ENCODE measurements around the gene MCC.
"Not testable (repeated sequence)": the region's sequence is repeated elsewhere in the genome, so short reads cannot be mapped to it uniquely, and the experiment has no call there.

MCC gene

DNA sequence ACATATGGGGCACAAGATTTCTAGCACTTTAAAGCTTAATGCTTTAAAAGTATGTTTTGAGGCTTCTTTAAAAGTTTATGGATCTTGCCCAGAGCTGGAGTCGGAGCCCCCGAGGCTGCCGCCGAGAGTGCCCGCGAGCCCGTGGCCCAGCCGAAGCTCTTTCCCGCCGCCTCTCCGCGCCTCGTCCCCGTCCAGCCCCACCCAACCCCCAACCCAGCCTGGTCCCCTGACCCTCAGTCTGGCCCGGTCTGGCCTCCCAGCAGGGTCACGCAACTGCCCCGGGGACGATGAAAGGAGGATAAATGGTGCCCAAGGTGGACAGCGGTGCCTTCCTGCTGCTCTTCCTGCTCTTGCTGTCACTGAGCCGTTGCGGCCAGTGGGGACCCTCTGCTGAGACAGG is 55.2 kb downstream of the MCC start:
- POLR2A ChIA-PET: no interaction called here
- no peak for DNase-seq (ENCODE audit: extremely low spot score)
- TF ChIP-seq BHLHE40 (IDR thresholded peaks at IDR 0.05; ENCODE audit: borderline replicate concordance) (no peak), ELF4 (IDR thresholded peaks at IDR 0.05) (no peak), SP1 (IDR thresholded peaks at IDR 0.05) (no peak)
- TF ChIP-seq, protein P1, sequence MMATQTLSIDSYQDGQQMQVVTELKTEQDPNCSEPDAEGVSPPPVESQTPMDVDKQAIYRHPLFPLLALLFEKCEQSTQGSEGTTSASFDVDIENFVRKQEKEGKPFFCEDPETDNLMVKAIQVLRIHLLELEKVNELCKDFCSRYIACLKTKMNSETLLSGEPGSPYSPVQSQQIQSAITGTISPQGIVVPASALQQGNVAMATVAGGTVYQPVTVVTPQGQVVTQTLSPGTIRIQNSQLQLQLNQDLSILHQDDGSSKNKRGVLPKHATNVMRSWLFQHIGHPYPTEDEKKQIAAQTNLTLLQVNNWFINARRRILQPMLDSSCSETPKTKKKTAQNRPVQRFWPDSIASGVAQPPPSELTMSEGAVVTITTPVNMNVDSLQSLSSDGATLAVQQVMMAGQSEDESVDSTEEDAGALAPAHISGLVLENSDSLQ (IDR thresholded peaks at IDR 0.05): no peak
- CTCF ChIA-PET: no interaction called here

DNA sequence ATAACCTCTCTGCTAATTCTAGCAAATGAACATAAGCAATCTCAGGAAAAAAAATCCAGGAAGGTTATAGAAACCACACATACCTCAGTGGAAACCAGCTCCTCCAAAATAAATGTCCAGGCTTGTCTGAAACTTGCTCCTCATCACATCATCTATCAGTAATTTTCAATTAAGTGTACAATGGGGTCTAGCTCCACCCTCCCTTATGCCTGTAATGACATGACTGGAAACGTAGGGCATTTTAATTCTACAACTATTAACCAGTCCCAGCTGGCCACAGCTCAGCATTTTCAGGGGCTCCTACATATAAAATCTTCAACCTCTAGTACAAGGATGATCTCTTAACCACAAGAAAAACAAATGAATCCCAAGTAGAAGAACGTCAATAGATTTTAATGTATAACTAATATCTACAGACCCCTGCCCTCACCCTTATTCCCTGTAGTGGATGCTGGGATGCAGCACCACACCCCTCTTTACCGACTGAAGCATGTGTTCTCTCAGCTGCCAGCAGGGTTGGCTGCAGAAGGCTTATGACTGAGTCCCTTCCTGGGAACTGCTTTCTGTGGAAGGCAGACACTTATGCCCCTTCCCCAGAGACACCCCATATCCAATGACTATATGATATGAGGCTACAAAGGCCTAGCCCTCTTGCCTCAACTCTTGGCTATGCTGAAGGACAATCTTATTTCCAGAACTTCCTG is 60.2 kb downstream of the MCC start:
- ChIA-PET POLR2A (no interaction called here), CTCF (no interaction called here)
- no peak for DNase-seq (ENCODE audit: extremely low spot score)
- TF ChIP-seq LEF1 (IDR thresholded peaks at IDR 0.05; ENCODE audit: borderline replicate concordance): no peak
- TF ChIP-seq ARNT (IDR thresholded peaks at IDR 0.05): no peak
- TF ChIP-seq FOXM1 (IDR thresholded peaks at IDR 0.05; ENCODE audit: borderline replicate concordance): no peak
- no peak for TF ChIP-seq NFRKB (IDR thresholded peaks at IDR 0.05)
- no peak for TF ChIP-seq SUZ12 (IDR thresholded peaks at IDR 0.05)
- TF ChIP-seq BHLHE40 (IDR thresholded peaks at IDR 0.05; ENCODE audit: borderline replicate concordance): no peak
- TF ChIP-seq FOXA1 (IDR thresholded peaks at IDR 0.05): no peak

DNA sequence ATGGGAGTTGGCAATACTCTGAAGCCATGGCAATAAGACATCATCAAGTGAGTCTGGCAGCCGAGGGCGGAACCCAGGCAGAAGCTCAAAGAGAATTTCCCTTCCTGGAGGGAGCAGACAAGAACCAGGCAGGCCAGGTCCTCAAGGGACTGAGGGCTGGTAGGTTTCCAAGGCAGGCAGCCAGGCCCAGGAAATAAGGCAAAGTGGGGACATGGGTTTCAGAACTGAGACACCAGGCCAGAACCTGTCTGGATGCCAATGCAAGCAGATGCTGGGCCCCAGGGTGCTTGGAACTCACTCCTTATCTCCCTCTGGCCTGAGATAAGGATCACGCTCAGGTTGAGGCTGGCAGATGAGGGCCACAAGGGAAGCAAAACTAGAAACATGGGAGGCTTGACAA is 62.3 kb downstream of the MCC start:
- no peak for DNase-seq (ENCODE audit: extremely low spot score)
- TF ChIP-seq NFRKB (IDR thresholded peaks at IDR 0.05): no peak
- no peak for TF ChIP-seq CTBP1 (IDR thresholded peaks at IDR 0.05; ENCODE audit: borderline replicate concordance)
- no peak for TF ChIP-seq ARNT (IDR thresholded peaks at IDR 0.05)
- no peak for TF ChIP-seq L3MBTL2 (conservative IDR thresholded peaks at IDR 0.05)
- TF ChIP-seq FOXM1 (IDR thresholded peaks at IDR 0.05; ENCODE audit: borderline replicate concordance): no peak
- no peak for TF ChIP-seq TARDBP (IDR thresholded peaks at IDR 0.05)
- TF ChIP-seq, protein P1 (IDR thresholded peaks at IDR 0.05): no peak
- no peak for TF ChIP-seq SUZ12 (IDR thresholded peaks at IDR 0.05)
- TF ChIP-seq FOXA1 (IDR thresholded peaks at IDR 0.05): no peak
- TF ChIP-seq ELF4 (IDR thresholded peaks at IDR 0.05): no peak
- no peak for TF ChIP-seq BHLHE40 (IDR thresholded peaks at IDR 0.05; ENCODE audit: borderline replicate concordance)
- TF ChIP-seq HDGF (IDR thresholded peaks at IDR 0.05; ENCODE audit: borderline replicate concordance): no peak
- ChIA-PET CTCF (no interaction called here), POLR2A (no interaction called here)

DNA sequence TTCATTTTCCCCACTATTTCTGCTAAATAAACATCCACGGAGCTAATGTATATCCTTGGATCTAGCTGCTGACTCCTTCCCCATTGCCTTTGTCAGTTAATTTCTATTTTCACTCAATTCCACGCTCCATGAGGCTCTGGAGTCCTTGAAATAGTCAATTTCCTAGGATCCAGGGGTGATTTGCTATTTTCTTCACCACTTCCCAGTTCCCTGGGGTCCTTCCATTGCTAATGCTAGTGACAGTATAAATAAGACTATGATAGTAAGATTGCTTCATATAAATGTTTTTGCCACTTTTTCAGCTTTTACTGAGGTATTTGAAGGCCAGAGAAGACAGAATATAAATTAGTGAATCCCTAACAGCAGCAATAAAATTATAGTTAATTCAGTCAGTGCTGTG is 66.6 kb downstream of the MCC start:
- ChIA-PET CTCF (interaction anchor here (0.6 to 1.2 kb wide), 2 partner anchors 9 to 17 kb away, joined by 3 read pairs; no protein-coding TSS in a partner anchor), POLR2A (no interaction called here)
- no peak for TF ChIP-seq HDGF (IDR thresholded peaks at IDR 0.05; ENCODE audit: borderline replicate concordance)
- no peak for DNase-seq (ENCODE audit: extremely low spot score)

DNA sequence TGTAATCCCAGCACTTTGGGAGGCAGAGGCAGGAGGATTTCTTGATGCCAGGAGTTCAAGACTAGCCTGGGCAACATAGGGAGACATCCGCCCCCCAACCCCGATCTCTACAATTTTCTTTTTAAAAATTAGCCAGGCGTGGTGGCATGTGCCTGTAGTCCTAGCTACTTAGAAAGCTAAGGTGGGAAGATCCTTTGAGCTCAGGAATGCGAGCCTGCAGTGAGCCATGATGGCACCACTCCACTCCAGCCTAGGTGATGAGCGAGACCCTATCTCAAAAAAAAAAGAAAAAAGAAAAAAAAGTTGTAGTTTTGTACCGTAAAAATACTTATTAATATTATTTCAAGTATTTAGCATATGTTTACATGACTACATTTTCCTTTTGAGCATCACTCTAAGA is 82.7 kb downstream of the MCC start:
- CTCF ChIA-PET: no interaction called here
- POLR2A ChIA-PET: interaction anchor here (1.0 kb wide), 1 partner anchor 108 kb away, joined by 3 read pairs; the partner anchor contains the start of gene YTHDC2
- TF ChIP-seq ZNF384 (IDR thresholded peaks at IDR 0.05): no peak
- TF ChIP-seq ELF4 (IDR thresholded peaks at IDR 0.05): no peak
- DNase-seq (ENCODE audit: extremely low spot score): no peak

DNA sequence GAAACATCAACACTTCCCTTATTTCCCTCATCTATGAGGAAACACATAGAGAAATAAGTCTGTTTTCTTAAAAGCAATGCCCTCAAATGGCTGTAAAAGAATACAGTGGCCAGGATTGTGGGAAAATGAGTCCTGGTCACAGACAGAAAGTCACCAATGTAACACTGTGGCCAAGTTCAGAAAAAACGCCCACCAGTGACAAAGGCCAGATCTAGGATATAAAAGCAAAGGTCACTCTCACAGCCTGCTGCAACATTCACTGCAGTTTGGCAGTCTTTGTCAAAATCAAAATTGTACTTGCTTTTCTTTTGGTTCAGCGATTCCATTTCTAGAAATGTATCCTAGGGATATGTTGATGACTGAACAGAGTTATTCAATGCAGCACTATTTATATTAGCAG is 84.0 kb downstream of the MCC start:
- ChIA-PET CTCF (no interaction called here), POLR2A (no interaction called here)
- TF ChIP-seq SUZ12 (IDR thresholded peaks at IDR 0.05) (no peak), L3MBTL2 (conservative IDR thresholded peaks at IDR 0.05) (no peak), HDGF (IDR thresholded peaks at IDR 0.05; ENCODE audit: borderline replicate concordance) (no peak), SP1 (IDR thresholded peaks at IDR 0.05) (no peak), ELF4 (IDR thresholded peaks at IDR 0.05) (no peak), LEF1 (IDR thresholded peaks at IDR 0.05; ENCODE audit: borderline replicate concordance) (no peak), FOXA1 (IDR thresholded peaks at IDR 0.05) (no peak), FOXM1 (IDR thresholded peaks at IDR 0.05; ENCODE audit: borderline replicate concordance) (no peak), CTBP1 (IDR thresholded peaks at IDR 0.05; ENCODE audit: borderline replicate concordance) (no peak), TARDBP (IDR thresholded peaks at IDR 0.05) (no peak)
- DNase-seq (ENCODE audit: extremely low spot score): no peak

DNA sequence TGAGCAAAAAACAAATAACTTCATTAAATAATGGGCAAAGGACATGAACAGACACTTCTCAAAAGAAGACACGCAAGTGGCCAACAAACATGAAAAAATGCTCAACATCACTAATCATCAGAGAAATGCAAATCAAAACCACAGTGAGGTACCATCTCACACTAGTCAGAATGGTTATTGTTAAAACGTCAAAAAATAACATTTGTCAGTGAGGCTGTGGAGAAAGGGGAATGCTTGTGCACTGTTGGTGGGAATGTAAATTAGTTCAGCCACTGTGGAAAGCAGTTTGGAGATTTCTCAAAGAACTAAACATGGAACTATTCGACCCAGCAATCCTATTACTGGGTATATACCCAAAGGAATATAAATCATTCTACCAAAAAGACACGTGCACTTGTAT is 90.3 kb downstream of the MCC start:
- DNase-seq (ENCODE audit: extremely low spot score); POLR2A ChIA-PET: not testable (repeated sequence)
- CTCF ChIA-PET: interaction anchor here (0.6 kb wide), 1 partner anchor 13 kb away, joined by 3 read pairs; no protein-coding TSS in a partner anchor

DNA sequence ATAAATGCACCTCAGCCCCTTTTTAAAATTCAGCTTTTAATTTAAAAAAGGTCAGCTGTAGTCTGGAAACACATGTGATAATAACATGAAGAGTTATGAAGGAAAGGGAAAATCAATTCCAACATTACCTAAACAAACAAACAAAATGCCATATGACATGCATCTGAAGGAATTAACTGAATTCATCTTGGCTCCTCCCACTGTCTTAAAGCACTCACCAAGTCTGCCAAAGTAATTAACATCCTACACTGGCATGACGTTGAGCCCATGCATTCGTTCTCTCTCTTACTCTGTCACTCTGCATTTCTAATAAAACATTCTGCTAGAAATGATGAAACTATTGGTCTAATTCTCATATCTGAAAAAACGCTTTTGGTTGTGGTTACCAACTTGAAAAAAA is 91.2 kb downstream of the MCC start:
- TF ChIP-seq, protein P1 (IDR thresholded peaks at IDR 0.05): no peak
- TF ChIP-seq HDGF (IDR thresholded peaks at IDR 0.05; ENCODE audit: borderline replicate concordance) (no peak), L3MBTL2 (conservative IDR thresholded peaks at IDR 0.05) (no peak), LEF1 (IDR thresholded peaks at IDR 0.05; ENCODE audit: borderline replicate concordance) (no peak), NFRKB (IDR thresholded peaks at IDR 0.05) (no peak), TARDBP (IDR thresholded peaks at IDR 0.05) (no peak), CTBP1 (IDR thresholded peaks at IDR 0.05; ENCODE audit: borderline replicate concordance) (no peak), SP1 (IDR thresholded peaks at IDR 0.05) (no peak), FOXK2 (IDR thresholded peaks at IDR 0.05) (no peak), SUZ12 (IDR thresholded peaks at IDR 0.05) (no peak), FOXA1 (IDR thresholded peaks at IDR 0.05) (no peak), ARNT (IDR thresholded peaks at IDR 0.05) (no peak), BHLHE40 (IDR thresholded peaks at IDR 0.05; ENCODE audit: borderline replicate concordance) (no peak), ZNF384 (IDR thresholded peaks at IDR 0.05) (no peak), ELF4 (IDR thresholded peaks at IDR 0.05) (no peak), FOXM1 (IDR thresholded peaks at IDR 0.05; ENCODE audit: borderline replicate concordance) (no peak)
- POLR2A ChIA-PET: no interaction called here
- DNase-seq (ENCODE audit: extremely low spot score): no peak
- CTCF ChIA-PET: no interaction called here
